WTC11 (cell line): ENCODE results near the gene ST3GAL5. TPM values are rescaled to one million over a fixed set of nuclear protein-coding genes. Genes with fewer than 3 reads are reported as not detected.

ENCODE experiments used
- ATAC-seq: fragments of 200-7000 bp; cut with Tn5 transposase; 2 replicates; pipeline ENCODE4 v1.10.0; 2021; ENCODE audit warnings: mild to moderate bottlenecking, moderate library complexity
- CTCF ChIA-PET: fragments of 300-600 bp; sonication (Branson Sonifier 250); formaldehyde crosslinking; loops from one replicate; lab custom pipeline; 2021; ENCODE audit warnings: antibody characterized with exemption; lab: Charles Lee
- POLR2A ChIA-PET: fragments of 350-600 bp; sonication (Branson Sonifier 250); formaldehyde crosslinking; loops from one replicate; lab custom pipeline; 2021; ENCODE audit warnings: antibody characterized with exemption; lab: Charles Lee
- DNase-seq: peaks from one replicate; pipeline ENCODE4 v3.0.0; 2021; ENCODE audit warnings: low spot score
- H3K27ac Mint-ChIP-seq: 2 replicates; pipeline ENCODE4 v1.8.0; 2021; ENCODE audit warnings: mixed read lengths
- H3K27me3 Mint-ChIP-seq: 2 replicates; pipeline ENCODE4 v1.8.0; 2021; ENCODE audit warnings: low read depth, mild to moderate bottlenecking, moderate library complexity, mixed read lengths
- H3K36me3 Mint-ChIP-seq: 2 replicates; pipeline ENCODE4 v1.8.0; 2021; ENCODE audit warnings: mixed read lengths
- H3K4me1 Mint-ChIP-seq: 2 replicates; pipeline ENCODE4 v1.8.0; 2022; ENCODE audit warnings: mixed read lengths
- H3K4me3 Mint-ChIP-seq: 2 replicates; pipeline ENCODE4 v1.8.0; 2021; ENCODE audit warnings: mild to moderate bottlenecking, moderate library complexity, mixed read lengths
- H3K9me3 Mint-ChIP-seq: 2 replicates; pipeline ENCODE4 v1.8.0; 2021; ENCODE audit warnings: mixed read lengths
- GABPB1 ChIP-seq: sonication (generic); formaldehyde crosslinking; IDR thresholded peaks from 2 replicates; pipeline ENCODE4 v1.8.1; 2023; ENCODE audit warnings: mild to moderate bottlenecking, missing genetic modification reagents
- MXD4 ChIP-seq: fragments of 250-450 bp; sonication (Bioruptor Pico); IDR thresholded peaks from 2 replicates; pipeline ENCODE4 v1.8.0; 2021; ENCODE audit warnings: mild to moderate bottlenecking, moderate library complexity, borderline replicate concordance
- MYBL2 ChIP-seq: sonication (generic); formaldehyde crosslinking; IDR thresholded peaks from 2 replicates; pipeline ENCODE4 v1.8.1; 2023; ENCODE audit warnings: mild to moderate bottlenecking, moderate library complexity, missing genetic modification reagents
- PRDM15 ChIP-seq: sonication (generic); formaldehyde crosslinking; IDR thresholded peaks from 2 replicates; pipeline ENCODE4 v1.8.0; 2022; ENCODE audit warnings: missing genetic modification reagents
- USF2 ChIP-seq: sonication (generic); formaldehyde crosslinking; IDR thresholded peaks from 2 replicates; pipeline ENCODE4 v1.8.1; 2023; ENCODE audit warnings: mild to moderate bottlenecking, missing genetic modification reagents, moderate library complexity
- ZNF121 ChIP-seq: sonication (generic); formaldehyde crosslinking; IDR thresholded peaks from 2 replicates; pipeline ENCODE4 v1.8.0; 2023; ENCODE audit warnings: missing genetic modification reagents
- ZNF317 ChIP-seq: sonication (generic); formaldehyde crosslinking; IDR thresholded peaks from 2 replicates; pipeline ENCODE4 v1.8.1; 2023; ENCODE audit warnings: low read depth, mild to moderate bottlenecking, moderate library complexity, missing genetic modification reagents, borderline replicate concordance
- ZNF532 ChIP-seq: fragments of 250-450 bp; sonication (Bioruptor Pico); IDR thresholded peaks from 2 replicates; pipeline ENCODE4 v1.9.0; 2021; ENCODE audit warnings: mild to moderate bottlenecking, borderline replicate concordance
- total RNA-seq: library from RNA; stranded (reverse); gene quantifications from 3 replicates; pipeline ENCODE4 v1.2.3, GENCODE V29; 2021
- TF ChIP-seq, protein P1 (sequence below): sonication (generic); formaldehyde crosslinking; IDR thresholded peaks from 2 replicates; pipeline ENCODE4 v1.8.1; 2022; ENCODE audit warnings: low read depth, missing genetic modification reagents, borderline replicate concordance
- TF ChIP-seq, protein P2 (sequence below): fragments of 200-600 bp; IDR thresholded peaks from 2 replicates; pipeline ENCODE4 v1.8.0; 2022; ENCODE audit warnings: antibody characterized with exemption
- TF ChIP-seq, protein P3 (sequence below): sonication (generic); formaldehyde crosslinking; IDR thresholded peaks from 2 replicates; pipeline ENCODE4 v1.8.1; 2023; ENCODE audit warnings: mild to moderate bottlenecking, moderate library complexity, missing genetic modification reagents
- TF ChIP-seq, protein P4 (sequence below): fragments of 250-450 bp; sonication (Bioruptor Pico); IDR thresholded peaks from 2 replicates; pipeline ENCODE4 v1.9.0; 2021; ENCODE audit warnings: mild to moderate bottlenecking

ST3GAL5 gene
- total RNA-seq, 1 experiment from 2014 or later = 5.9 TPM

- no peak for TF ChIP-seq GABPB1 (CRISPR knock-in tag)
Measured at GRCh38 chr2:85846411-85846810, 42.4 kb downstream of the ST3GAL5 start (continued).

DNA sequence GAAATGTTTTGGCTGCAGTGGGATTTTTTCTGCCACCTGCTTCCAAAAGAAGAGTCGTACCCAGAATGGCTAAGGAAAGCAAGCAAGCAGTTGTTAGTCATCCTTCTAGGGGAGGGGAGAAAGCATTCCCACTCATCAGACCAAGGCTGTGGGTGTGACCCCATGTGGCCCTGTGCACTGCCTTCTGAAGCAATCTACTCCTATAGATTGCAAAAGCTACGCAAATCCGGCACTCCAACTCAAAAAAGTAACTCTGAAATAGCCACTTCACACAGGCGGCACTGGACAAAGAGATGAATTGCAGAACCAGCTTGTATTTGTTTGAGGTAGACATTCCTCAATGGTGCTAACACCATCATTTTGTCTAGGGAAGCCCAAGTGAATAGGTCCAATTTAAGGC, 44.3 kb downstream of the ST3GAL5 start:
- TF ChIP-seq, protein P1, sequence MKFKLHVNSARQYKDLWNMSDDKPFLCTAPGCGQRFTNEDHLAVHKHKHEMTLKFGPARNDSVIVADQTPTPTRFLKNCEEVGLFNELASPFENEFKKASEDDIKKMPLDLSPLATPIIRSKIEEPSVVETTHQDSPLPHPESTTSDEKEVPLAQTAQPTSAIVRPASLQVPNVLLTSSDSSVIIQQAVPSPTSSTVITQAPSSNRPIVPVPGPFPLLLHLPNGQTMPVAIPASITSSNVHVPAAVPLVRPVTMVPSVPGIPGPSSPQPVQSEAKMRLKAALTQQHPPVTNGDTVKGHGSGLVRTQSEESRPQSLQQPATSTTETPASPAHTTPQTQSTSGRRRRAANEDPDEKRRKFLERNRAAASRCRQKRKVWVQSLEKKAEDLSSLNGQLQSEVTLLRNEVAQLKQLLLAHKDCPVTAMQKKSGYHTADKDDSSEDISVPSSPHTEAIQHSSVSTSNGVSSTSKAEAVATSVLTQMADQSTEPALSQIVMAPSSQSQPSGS = no peak
- TF ChIP-seq ZNF317 = no peak
- no peaks in the 10 kb centered on the region for H3K4me1 Mint-ChIP-seq
- DNase-seq = no peak
- no peak for ATAC-seq
- peaks cover 8% of the 10 kb centered on the region for H3K36me3 Mint-ChIP-seq
- ChIA-PET CTCF (interaction anchor here (0.8 to 3.7 kb wide), 2 partner anchors 15 to 17 kb away, joined by 3 to 23 read pairs; no protein-coding TSS in a partner anchor), POLR2A (no interaction called here)
- H3K9me3 Mint-ChIP-seq = no peaks in the 10 kb centered on the region
- no peak overlapping the region for H3K27ac Mint-ChIP-seq
- H3K27me3 Mint-ChIP-seq = no peaks in the 10 kb centered on the region
- H3K4me3 Mint-ChIP-seq = no peak overlapping the region

DNA sequence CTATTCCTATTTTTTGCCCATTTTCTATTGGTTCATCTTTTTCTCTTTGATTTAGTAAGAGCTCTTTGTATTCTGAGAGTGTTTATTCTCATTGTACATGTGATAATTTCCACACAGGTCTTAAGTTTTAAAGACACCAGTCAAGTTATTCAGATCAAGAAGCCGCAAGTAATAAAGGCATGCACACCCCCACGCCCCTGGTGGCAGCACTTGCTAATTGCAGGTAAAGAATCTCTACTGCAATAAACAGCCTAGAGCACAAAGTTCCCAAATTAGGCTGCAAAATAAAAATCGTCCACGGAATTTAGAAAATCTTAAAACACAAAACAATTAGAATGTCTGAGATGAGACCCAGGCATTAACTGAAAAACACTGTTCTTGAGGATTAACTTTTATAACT, 45.2 kb downstream of the ST3GAL5 start:
- ATAC-seq (no peak), DNase-seq (peak; percentile 72)
- Mint-ChIP-seq H3K4me3 (no peak overlapping the region), H3K4me1 (no peaks in the 10 kb centered on the region), H3K27ac (no peak overlapping the region), H3K27me3 (no peaks in the 10 kb centered on the region), H3K36me3 (peaks cover 10% of the 10 kb centered on the region), H3K9me3 (peaks cover 1% of the 10 kb centered on the region; the same call in 1 of the 2 replicates)
- TF ChIP-seq, protein P2, sequence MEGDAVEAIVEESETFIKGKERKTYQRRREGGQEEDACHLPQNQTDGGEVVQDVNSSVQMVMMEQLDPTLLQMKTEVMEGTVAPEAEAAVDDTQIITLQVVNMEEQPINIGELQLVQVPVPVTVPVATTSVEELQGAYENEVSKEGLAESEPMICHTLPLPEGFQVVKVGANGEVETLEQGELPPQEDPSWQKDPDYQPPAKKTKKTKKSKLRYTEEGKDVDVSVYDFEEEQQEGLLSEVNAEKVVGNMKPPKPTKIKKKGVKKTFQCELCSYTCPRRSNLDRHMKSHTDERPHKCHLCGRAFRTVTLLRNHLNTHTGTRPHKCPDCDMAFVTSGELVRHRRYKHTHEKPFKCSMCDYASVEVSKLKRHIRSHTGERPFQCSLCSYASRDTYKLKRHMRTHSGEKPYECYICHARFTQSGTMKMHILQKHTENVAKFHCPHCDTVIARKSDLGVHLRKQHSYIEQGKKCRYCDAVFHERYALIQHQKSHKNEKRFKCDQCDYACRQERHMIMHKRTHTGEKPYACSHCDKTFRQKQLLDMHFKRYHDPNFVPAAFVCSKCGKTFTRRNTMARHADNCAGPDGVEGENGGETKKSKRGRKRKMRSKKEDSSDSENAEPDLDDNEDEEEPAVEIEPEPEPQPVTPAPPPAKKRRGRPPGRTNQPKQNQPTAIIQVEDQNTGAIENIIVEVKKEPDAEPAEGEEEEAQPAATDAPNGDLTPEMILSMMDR = peak; percentile 74
- TF ChIP-seq USF2 = no peak
- ChIA-PET POLR2A (no interaction called here), CTCF (no interaction called here)

DNA sequence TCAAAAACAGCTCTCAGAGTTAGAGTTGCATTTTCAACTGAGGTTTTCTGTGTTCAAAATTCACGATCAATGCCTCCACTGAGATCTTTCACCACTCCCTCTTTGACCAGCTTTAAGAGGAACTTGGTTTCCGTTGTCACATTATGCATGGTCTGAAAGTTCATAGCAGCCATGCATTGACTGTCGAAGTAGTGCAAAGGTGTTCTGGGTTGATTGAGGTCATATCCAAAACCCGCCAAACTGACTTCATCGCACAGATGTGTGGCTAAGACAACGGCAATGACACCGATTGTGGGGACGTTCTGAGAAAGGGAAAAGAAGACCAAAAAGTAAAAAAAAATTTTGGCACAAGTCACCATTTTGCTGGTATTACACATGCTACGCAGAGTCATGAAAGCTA, 48.7 kb downstream of the ST3GAL5 start:
- CTCF ChIA-PET = interaction anchor here (0.9 kb wide), 1 partner anchor 13 kb away, joined by 5 read pairs; no protein-coding TSS in a partner anchor
- TF ChIP-seq, protein P3, sequence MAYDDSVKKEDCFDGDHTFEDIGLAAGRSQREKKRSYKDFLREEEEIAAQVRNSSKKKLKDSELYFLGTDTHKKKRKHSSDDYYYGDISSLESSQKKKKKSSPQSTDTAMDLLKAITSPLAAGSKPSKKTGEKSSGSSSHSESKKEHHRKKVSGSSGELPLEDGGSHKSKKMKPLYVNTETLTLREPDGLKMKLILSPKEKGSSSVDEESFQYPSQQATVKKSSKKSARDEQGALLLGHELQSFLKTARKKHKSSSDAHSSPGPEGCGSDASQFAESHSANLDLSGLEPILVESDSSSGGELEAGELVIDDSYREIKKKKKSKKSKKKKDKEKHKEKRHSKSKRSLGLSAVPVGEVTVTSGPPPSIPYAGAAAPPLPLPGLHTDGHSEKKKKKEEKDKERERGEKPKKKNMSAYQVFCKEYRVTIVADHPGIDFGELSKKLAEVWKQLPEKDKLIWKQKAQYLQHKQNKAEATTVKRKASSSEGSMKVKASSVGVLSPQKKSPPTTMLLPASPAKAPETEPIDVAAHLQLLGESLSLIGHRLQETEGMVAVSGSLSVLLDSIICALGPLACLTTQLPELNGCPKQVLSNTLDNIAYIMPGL (CRISPR knock-in tag) = no peak
- TF ChIP-seq PRDM15 (CRISPR knock-in tag) (no peak), MXD4 (CRISPR knock-in tag) (no peak), MYBL2 (CRISPR knock-in tag) (no peak), ZNF121 (CRISPR knock-in tag) (no peak), ZNF532 (CRISPR knock-in tag) (no peak)
- TF ChIP-seq, protein P4, sequence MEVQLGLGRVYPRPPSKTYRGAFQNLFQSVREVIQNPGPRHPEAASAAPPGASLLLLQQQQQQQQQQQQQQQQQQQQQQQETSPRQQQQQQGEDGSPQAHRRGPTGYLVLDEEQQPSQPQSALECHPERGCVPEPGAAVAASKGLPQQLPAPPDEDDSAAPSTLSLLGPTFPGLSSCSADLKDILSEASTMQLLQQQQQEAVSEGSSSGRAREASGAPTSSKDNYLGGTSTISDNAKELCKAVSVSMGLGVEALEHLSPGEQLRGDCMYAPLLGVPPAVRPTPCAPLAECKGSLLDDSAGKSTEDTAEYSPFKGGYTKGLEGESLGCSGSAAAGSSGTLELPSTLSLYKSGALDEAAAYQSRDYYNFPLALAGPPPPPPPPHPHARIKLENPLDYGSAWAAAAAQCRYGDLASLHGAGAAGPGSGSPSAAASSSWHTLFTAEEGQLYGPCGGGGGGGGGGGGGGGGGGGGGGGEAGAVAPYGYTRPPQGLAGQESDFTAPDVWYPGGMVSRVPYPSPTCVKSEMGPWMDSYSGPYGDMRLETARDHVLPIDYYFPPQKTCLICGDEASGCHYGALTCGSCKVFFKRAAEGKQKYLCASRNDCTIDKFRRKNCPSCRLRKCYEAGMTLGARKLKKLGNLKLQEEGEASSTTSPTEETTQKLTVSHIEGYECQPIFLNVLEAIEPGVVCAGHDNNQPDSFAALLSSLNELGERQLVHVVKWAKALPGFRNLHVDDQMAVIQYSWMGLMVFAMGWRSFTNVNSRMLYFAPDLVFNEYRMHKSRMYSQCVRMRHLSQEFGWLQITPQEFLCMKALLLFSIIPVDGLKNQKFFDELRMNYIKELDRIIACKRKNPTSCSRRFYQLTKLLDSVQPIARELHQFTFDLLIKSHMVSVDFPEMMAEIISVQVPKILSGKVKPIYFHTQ = no peak

More for the DNA sequence above, 48.7 kb downstream of the ST3GAL5 start:
- DNase-seq = no peak
- Mint-ChIP-seq H3K4me1 (no peaks in the 10 kb centered on the region), H3K27me3 (no peaks in the 10 kb centered on the region), H3K36me3 (peaks cover 8% of the 10 kb centered on the region), H3K9me3 (peaks cover 11% of the 10 kb centered on the region), H3K27ac (no peak overlapping the region), H3K4me3 (no peak overlapping the region)
- POLR2A ChIA-PET = no interaction called here
- no peak for ATAC-seq
